ENCODE data around the gene NDUFV1. TPM values are rescaled to one million over a fixed set of nuclear protein-coding genes. Genes with fewer than 3 reads are reported as not detected.
A peak's percentile ranks its signal among the peaks of the same experiment; 100 is the strongest.
"Not testable (repeated sequence)": the region's sequence is repeated elsewhere in the genome, so short reads cannot be mapped to it uniquely, and the experiment has no call there.

NDUFV1 gene
- polyA plus RNA-seq, 6 donors from 2014 or later, result 110 to 165 (median 124) TPM

- Mint-ChIP-seq H3K27me3 (no peaks in the 10 kb centered on the region), H3K27ac (peak overlapping the region in 4 of 6 donors; percentile 29 to 98 (median 65)), H3K36me3 (no peaks in the 10 kb centered on the region), H3K4me1 (peaks cover 31 to 38% (median 32%) of the 10 kb centered on the region in 3 donors), H3K9me3 (no peaks in the 10 kb centered on the region), H3K4me3 (peak overlapping the region in 6 of 8 donors; percentile 3 to 79 (median 46))
- DNase-seq (no peak), ATAC-seq (ENCODE audit: low read depth in 2 of 2) (no peak)
Measured at GRCh38 chr11:67616431-67617242, 9.9 kb downstream of the NDUFV1 start.

- Mint-ChIP-seq H3K9me3 (no peaks in the 10 kb centered on the region), H3K27me3 (no peaks in the 10 kb centered on the region), H3K36me3 (no peaks in the 10 kb centered on the region), H3K4me3 (peak overlapping the region in 4 of 8 donors; percentile 3 to 79 (median 57)), H3K4me1 (peaks cover 31 to 35% (median 32%) of the 10 kb centered on the region in 3 donors), H3K27ac (peak overlapping the region in 3 of 6 donors; percentile 29 to 98 (median 77))
- ATAC-seq (ENCODE audit: low read depth in 2 of 2) (no peak), DNase-seq (no peak)
Measured at GRCh38 chr11:67617243-67617953, 10.7 kb downstream of the NDUFV1 start.

- H3K27me3 Mint-ChIP-seq; H3K9me3 Mint-ChIP-seq; H3K4me3 Mint-ChIP-seq; DNase-seq; ATAC-seq (ENCODE audit: low read depth in 2 of 2); H3K36me3 Mint-ChIP-seq: not testable (repeated sequence)
- Mint-ChIP-seq H3K4me1 (peaks cover 23 to 24% (median 24%) of the 10 kb centered on the region in 3 donors), H3K27ac (peak overlapping the region in 1 of 6 donors; percentile 84)
Measured at GRCh38 chr11:67618901-67619659, 12.3 kb downstream of the NDUFV1 start.

GRCh38 chr11:67619683-67620618 is 13.2 kb downstream of the NDUFV1 start:
- Mint-ChIP-seq H3K4me1 (peaks cover 15 to 17% (median 16%) of the 10 kb centered on the region in 3 donors), H3K27ac (peak overlapping the region in 1 of 6 donors; percentile 76)
- H3K4me3 Mint-ChIP-seq; DNase-seq; H3K9me3 Mint-ChIP-seq; ATAC-seq (ENCODE audit: low read depth in 2 of 2); H3K36me3 Mint-ChIP-seq; H3K27me3 Mint-ChIP-seq: not testable (repeated sequence)

- H3K36me3 Mint-ChIP-seq; DNase-seq; ATAC-seq (ENCODE audit: low read depth in 2 of 2); H3K27me3 Mint-ChIP-seq; H3K4me3 Mint-ChIP-seq; H3K9me3 Mint-ChIP-seq: not testable (repeated sequence)
- Mint-ChIP-seq H3K27ac (peak overlapping the region in 1 of 6 donors; percentile 30), H3K4me1 (peaks cover 16 to 22% (median 16%) of the 10 kb centered on the region in 3 donors)
Measured at GRCh38 chr11:67620621-67621020, 13.9 kb downstream of the NDUFV1 start.

GRCh38 chr11:67621928-67622327 is 15.2 kb downstream of the NDUFV1 start:
- DNase-seq; H3K27me3 Mint-ChIP-seq; H3K4me3 Mint-ChIP-seq; ATAC-seq (ENCODE audit: low read depth in 2 of 2); H3K27ac Mint-ChIP-seq; H3K36me3 Mint-ChIP-seq; H3K9me3 Mint-ChIP-seq: not testable (repeated sequence)
- peaks cover 11% of the 10 kb centered on the region in 3 donors for H3K4me1 Mint-ChIP-seq

- not testable (repeated sequence) for H3K9me3 Mint-ChIP-seq; ATAC-seq (ENCODE audit: low read depth in 2 of 2); DNase-seq; H3K36me3 Mint-ChIP-seq; H3K27me3 Mint-ChIP-seq; H3K27ac Mint-ChIP-seq; H3K4me3 Mint-ChIP-seq
- H3K4me1 Mint-ChIP-seq, result peaks cover 8 to 21% (median 13%) of the 10 kb centered on the region in 3 donors
Measured at GRCh38 chr11:67622905-67623304, 16.2 kb downstream of the NDUFV1 start.

GRCh38 chr11:67623795-67624194 is 17.1 kb downstream of the NDUFV1 start:
- not testable (repeated sequence) for H3K27me3 Mint-ChIP-seq; H3K27ac Mint-ChIP-seq; H3K9me3 Mint-ChIP-seq; ATAC-seq (ENCODE audit: low read depth in 2 of 2); H3K4me3 Mint-ChIP-seq; DNase-seq; H3K36me3 Mint-ChIP-seq
- H3K4me1 Mint-ChIP-seq, result peaks cover 12 to 25% (median 14%) of the 10 kb centered on the region in 3 donors

- Mint-ChIP-seq H3K27ac (peak overlapping the region in 2 of 6 donors; percentile 53 to 75), H3K4me3 (peak overlapping the region in 1 of 8 donors; percentile 39), H3K4me1 (peaks cover 21 to 36% (median 22%) of the 10 kb centered on the region in 3 donors)
- not testable (repeated sequence) for ATAC-seq (ENCODE audit: low read depth in 2 of 2); H3K36me3 Mint-ChIP-seq; H3K27me3 Mint-ChIP-seq; DNase-seq; H3K9me3 Mint-ChIP-seq
Measured at GRCh38 chr11:67626131-67626833, 19.5 kb downstream of the NDUFV1 start.

- ATAC-seq (ENCODE audit: low read depth in 2 of 2), result no peak
- peak overlapping the region in 1 of 8 donors; percentile 39 for H3K4me3 Mint-ChIP-seq
- no peak overlapping the region for H3K27ac Mint-ChIP-seq
- peaks cover 24 to 36% (median 25%) of the 10 kb centered on the region in 3 donors for H3K4me1 Mint-ChIP-seq
- no peak for DNase-seq
- H3K27me3 Mint-ChIP-seq, result no peaks in the 10 kb centered on the region
- no peaks in the 10 kb centered on the region for H3K9me3 Mint-ChIP-seq
- H3K36me3 Mint-ChIP-seq, result no peaks in the 10 kb centered on the region
Measured at GRCh38 chr11:67626970-67627369, 20.2 kb downstream of the NDUFV1 start.

- no peak for DNase-seq
- Mint-ChIP-seq H3K27ac (no peak overlapping the region), H3K9me3 (no peaks in the 10 kb centered on the region)
Measured at GRCh38 chr11:67627441-67627811, 20.7 kb downstream of the NDUFV1 start.

More at GRCh38 chr11:67627441-67627811, 20.7 kb downstream of the NDUFV1 start:
- ATAC-seq (ENCODE audit: low read depth in 2 of 2), result no peak
- peaks cover 27 to 36% (median 28%) of the 10 kb centered on the region in 3 donors for H3K4me1 Mint-ChIP-seq
- H3K27me3 Mint-ChIP-seq, result no peaks in the 10 kb centered on the region
- H3K4me3 Mint-ChIP-seq, result no peak overlapping the region
- H3K36me3 Mint-ChIP-seq, result no peaks in the 10 kb centered on the region

Measured in naive B cell (primary cell).